Liver (tissue), 2 donors: Measurements from ENCODE around the gene MYO5C.

Experiments
- CTCF ChIP-seq: fragments of 150-350 bp; IDR thresholded peaks from 2 replicates; pipeline ENCODE4 v1.5.1; 2017; ENCODE audit warnings: improper control_type of control experiment, low read depth, low read length; ENCODE audit not compliant: missing input control
- MAX ChIP-seq: IDR thresholded peaks from 2 replicates; pipeline ENCODE4 v1.6.1; 2016; ENCODE audit warnings: antibody characterized with exemption
- TF ChIP-seq, protein P1 (sequence below): IDR thresholded peaks from 2 replicates; pipeline ENCODE4 v1.6.1; 2016; ENCODE audit warnings: antibody characterized with exemption, mild to moderate bottlenecking
- donor health status: healthy.

DNA sequence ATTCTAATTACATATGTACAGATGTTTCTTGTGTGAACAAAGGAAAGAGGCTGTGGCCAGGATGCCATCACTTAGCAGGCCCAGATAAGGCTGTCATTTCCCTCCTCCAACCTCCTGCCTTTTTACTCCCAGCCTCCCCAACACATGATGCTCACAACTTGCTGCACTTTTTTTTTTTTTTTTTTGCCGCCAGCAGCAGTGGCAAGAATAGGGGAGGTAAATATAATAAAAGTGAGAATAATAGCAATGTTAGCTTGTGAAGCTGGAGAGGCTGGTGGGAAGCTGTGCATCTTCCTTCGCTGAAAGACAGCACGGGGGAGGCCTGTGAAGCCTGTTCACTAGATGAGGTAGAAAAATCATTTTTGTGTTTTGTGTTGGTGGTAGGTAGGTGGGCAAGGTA is 42.5 kb upstream of the MYO5C start:
- TF ChIP-seq CTCF (no peak), MAX (no peak)
- TF ChIP-seq, protein P1, sequence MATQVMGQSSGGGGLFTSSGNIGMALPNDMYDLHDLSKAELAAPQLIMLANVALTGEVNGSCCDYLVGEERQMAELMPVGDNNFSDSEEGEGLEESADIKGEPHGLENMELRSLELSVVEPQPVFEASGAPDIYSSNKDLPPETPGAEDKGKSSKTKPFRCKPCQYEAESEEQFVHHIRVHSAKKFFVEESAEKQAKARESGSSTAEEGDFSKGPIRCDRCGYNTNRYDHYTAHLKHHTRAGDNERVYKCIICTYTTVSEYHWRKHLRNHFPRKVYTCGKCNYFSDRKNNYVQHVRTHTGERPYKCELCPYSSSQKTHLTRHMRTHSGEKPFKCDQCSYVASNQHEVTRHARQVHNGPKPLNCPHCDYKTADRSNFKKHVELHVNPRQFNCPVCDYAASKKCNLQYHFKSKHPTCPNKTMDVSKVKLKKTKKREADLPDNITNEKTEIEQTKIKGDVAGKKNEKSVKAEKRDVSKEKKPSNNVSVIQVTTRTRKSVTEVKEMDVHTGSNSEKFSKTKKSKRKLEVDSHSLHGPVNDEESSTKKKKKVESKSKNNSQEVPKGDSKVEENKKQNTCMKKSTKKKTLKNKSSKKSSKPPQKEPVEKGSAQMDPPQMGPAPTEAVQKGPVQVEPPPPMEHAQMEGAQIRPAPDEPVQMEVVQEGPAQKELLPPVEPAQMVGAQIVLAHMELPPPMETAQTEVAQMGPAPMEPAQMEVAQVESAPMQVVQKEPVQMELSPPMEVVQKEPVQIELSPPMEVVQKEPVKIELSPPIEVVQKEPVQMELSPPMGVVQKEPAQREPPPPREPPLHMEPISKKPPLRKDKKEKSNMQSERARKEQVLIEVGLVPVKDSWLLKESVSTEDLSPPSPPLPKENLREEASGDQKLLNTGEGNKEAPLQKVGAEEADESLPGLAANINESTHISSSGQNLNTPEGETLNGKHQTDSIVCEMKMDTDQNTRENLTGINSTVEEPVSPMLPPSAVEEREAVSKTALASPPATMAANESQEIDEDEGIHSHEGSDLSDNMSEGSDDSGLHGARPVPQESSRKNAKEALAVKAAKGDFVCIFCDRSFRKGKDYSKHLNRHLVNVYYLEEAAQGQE: no peak
